Measurements from ENCODE around the gene NBPF1. TPM values are rescaled to one million over a fixed set of nuclear protein-coding genes. Genes with fewer than 3 reads are reported as not detected.
"Not testable (repeated sequence)": the region's sequence is repeated elsewhere in the genome, so short reads cannot be mapped to it uniquely, and the experiment has no call there.

The NBPF1 gene
- total RNA-seq, 2 experiments from 2014 or later = 5.7 to 6.0 TPM

DNA sequence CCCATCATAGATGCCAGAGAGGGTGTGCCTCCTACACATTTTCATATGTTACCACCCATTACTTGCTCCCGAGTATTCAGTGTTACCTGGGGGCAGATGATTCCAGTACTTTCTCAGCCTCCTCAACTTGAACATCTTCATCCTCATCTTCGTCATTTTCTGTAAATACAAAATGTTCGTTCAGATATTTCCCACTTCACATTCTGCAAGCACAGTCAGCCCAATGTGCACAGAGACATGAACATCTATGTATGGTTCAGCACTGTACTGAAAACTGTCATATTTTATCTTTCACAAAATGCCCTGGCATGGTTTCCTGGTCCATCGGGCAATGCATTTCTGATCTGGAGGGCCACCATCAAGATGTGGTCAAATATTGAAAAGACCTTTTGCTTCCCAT, 25.7 kb downstream of the NBPF1 start:
- CTCF ChIA-PET, POLR2A ChIA-PET: not testable (repeated sequence)

DNA sequence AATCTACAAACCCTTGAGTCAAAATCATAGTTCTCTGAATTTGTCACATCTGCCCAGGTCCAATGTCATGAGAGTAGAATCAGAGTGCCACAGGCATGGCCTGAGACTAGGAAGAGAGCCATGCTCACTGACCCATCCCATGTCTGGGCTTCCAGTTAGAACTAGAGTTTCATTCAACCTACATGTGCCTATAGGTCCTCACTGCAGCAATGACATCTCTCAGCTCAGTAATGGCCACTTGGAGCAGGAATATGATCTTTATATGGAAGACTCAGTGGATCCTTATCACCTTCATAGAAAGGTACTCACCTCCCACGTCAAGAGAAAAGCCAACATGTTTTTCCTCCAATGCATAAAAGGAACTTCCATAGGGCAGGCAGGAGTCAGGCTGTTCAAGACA, 48.0 kb downstream of the NBPF1 start:
- CTCF ChIA-PET, POLR2A ChIA-PET: not testable (repeated sequence)

DNA sequence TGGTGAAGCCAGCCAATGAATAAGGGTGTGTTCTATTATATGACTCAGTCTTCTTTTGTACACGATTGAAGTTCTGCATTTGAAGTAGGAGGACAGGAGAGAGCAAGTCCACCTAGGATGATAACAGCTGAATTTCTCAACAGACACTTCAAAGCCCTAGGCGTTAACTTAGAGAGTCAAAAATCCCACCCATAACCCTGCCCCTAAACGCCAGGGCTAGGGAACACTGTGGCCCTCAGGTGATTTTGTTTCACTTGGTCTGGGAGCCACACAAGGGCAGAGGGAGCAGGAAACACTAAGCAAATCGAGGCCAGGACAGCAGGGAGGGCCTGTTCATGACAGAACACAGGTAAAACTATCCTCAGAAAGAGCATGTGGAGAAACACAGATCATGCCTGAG, 52.3 kb downstream of the NBPF1 start:
- POLR2A ChIA-PET, CTCF ChIA-PET: not testable (repeated sequence)

DNA sequence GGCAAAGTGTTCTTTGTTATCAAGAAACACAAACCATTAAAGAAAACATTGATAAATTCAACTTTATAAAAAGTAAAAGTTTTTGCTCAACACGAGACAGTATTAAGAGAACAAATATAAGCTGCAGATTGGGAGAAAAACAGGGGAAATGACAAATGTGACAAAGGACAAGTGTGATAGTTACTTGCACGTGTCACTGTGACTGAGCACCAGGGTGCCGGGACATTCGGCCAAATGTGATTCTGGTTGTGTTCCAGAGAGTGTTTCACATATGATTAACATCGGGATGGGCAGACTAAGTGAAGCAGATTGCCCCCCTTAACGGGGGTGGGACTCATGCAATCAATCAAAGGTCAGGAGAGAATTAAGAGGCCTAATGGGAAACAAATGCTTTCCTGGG, 52.9 kb downstream of the NBPF1 start:
- POLR2A ChIA-PET, CTCF ChIA-PET: not testable (repeated sequence)

DNA sequence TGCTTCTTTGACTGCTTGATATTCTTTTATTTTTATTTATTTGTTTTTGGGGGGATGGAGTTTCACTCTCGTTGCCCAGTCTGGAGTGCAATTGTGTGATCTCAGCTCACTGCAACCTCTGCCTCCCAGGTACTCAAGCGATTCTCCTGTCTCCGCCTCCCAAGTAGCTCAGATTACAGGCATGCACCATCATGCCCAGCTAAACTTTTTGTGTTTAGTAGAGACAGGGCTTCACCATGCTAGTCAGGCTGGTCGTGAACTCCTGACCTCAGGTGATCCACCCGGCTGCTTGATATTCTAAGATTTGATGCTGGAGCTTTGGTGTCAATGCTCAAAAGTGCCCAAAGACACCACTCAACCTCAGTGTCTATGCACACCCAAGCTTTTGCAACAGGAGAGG, 53.7 kb downstream of the NBPF1 start:
- POLR2A ChIA-PET, CTCF ChIA-PET: not testable (repeated sequence)

DNA sequence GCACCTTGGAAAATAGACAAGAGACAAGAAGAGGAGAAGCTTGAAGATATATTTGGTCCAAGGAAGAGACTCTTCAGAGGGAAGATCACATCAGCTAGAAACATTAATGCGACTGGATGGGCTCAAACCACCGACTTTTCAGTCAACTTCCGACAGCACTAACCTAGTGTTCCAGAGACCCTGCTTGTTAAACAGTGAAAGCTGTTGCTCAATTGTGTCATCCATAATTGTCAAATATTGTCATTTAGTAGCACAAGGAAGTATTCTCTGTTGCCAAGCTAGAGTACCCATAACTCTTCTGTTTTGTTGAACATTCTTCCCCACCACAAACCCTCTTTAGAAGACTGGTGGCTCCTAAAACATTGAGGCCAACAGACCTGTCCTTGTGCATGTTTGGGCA, 56.3 kb downstream of the NBPF1 start:
- POLR2A ChIA-PET, CTCF ChIA-PET: not testable (repeated sequence)

DNA sequence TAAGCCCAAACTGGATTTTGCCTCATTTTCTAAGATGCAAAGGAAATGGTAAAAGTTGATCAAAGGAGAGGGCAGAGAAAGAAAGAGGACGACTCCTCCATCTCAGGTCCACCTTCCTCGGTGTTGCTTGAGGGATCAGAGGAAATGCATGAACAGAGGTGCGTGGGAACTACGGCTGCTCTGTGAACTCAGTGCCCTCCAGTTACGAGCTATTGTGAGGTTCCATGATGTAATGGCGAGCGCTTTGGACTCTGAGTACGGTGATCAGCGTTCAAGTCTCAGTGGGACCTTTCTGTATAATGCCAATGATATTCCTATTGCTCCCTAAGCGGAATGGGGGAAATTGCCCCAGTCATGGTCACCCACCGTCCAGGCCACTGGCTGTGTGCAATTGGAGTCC, 60.1 kb downstream of the NBPF1 start:
- CTCF ChIA-PET, POLR2A ChIA-PET: not testable (repeated sequence)

DNA sequence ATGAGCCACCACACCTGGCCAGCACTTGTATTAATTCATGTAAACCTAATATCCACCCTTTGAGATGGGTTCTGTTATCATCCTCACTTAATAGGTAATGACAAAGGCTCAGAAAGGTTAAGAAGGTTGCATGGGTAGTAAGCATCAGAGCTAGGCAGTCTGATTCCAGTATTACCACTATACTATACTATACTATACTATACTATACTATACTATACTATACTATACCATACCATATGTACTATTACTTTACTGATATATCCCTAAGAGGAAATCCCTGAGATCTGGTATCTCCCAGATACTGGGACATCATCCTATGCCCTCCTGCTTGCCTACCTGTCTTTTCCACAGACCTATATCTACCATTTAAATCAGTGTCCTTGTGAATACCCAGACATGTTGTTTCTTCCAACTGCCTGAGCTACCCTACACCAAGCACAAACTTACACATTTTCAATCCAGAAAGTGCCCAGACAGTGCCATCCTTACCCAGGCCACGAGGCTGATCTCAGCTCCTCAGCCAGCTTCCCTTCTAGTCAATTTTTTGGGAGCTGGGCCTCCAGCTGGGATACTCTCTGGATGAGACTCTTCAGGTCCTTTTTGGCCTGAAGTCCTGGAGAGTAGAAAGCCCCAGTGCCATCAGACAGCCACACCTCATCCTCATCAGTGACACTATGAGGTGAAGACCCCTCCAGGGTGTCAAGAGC, 63.0 kb downstream of the NBPF1 start:
- CTCF ChIA-PET, POLR2A ChIA-PET: not testable (repeated sequence)

DNA sequence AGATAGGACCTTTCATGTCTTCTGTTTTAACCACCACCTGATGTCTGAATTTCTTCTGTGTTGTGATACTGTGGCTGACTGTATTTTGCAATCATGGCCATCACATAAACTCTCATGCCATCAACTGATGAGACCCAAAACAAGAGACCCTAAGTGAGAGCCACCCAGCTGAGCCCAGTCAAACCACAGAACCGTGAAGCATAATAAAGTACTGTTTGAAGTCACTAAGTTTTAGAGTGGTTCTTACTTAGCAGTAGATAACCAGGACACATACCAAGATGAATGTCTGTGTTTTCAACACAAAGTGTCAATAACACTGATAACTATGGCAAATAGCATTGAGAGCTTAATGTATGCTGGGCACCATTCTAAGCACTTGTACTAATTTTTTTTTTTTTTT, 63.8 kb downstream of the NBPF1 start:
- CTCF ChIA-PET, POLR2A ChIA-PET: not testable (repeated sequence)

DNA sequence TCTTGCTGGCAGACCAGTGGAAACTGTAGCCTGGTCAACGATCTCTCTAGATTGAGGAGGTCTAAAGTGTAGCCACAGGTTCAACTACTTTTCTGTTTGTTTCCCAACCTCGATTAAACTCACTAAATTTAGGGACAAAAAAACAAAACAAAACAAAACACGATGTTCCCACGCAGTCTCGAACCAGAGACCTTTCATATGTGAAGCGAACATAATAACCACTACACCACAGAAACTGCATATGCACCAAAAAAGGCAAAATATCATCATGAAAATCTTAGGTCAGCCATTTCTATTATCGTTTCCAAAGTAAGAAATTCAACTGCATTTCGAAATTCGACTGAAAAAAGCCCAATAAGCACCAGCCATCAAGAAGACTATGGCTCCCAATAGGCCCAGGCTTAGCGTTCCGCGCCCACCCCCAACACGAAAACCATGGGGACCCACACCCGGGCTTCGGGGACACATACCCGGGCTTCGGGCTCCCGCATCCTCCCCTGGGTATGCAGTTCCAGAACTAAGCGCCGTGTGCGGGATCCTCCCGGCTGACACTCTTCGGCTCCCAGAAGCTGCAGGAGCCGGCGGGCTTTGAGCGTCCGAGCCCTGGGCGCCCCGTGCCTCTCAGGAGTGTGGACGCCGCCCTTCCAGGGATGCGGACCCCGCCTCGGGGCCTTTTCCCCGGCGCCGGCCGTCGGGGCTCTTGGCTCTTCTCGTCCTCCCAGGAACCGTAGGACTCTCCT, 65.7 kb downstream of the NBPF1 start:
- POLR2A ChIA-PET, CTCF ChIA-PET: not testable (repeated sequence)

DNA sequence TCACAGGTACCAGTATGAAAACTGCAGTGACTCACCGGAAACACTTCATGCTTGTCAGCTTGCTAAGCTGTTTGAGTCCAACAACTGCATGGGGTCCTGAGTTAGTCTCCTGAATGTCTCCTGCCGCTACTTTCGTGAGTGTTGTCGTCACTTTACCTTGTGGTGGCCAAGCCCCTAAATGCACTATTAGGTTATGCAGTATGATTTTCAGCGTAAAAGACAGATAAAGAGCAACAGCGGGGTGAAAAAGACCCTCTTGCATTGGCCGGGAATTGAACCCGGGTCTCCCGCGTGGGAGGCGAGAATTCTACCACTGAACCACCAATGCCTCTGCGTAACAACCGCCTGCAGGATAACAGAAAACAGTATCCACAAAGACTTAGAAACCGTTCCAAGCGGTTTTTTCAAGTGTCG, 67.7 kb downstream of the NBPF1 start:
- POLR2A ChIA-PET = not testable (repeated sequence)

DNA sequence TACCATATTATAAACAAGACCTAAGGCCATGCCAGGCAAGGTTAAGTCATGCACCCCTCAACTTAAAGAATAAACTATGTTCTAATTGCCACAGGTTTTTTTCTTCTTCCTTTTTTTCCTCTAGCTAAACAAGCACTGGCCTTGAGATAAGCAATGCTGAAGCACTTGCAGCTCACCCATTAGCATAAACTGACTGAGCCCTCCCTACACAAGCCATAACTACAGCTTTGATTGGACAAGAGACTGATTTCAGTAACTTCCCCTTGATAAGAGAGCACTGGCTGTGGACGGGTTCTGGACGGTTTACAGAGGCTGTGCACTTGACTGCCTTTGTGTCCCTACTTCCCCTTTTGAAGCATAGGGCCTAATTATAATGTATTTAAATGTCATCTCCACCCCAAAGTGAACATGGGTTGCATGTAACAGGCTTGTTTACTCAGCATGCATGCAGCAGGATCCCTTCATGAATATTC, 72.9 kb downstream of the NBPF1 start:
- POLR2A ChIA-PET, CTCF ChIA-PET: not testable (repeated sequence)

More for the DNA sequence above, 67.7 kb downstream of the NBPF1 start:
- CTCF ChIA-PET = not testable (repeated sequence)

DNA sequence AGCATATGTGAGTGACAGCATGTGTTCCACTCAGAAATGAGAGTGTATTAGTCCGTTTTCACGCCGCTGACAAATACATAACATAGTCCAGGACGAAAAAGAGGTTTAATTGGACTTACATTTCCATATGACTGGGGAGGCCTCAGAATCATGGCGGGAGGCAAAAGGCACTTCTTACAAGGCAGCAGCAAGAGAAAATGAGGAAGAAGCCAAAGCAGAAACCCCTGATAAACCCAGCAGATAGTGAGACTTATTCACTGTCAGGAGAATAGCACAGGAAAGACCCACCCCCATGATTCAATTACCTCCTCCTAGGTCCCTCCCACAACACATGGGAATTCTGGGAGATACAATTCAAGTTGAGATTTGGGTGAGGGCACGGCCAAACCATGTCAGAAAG, 75.8 kb downstream of the NBPF1 start:
- POLR2A ChIA-PET, CTCF ChIA-PET: not testable (repeated sequence)

DNA sequence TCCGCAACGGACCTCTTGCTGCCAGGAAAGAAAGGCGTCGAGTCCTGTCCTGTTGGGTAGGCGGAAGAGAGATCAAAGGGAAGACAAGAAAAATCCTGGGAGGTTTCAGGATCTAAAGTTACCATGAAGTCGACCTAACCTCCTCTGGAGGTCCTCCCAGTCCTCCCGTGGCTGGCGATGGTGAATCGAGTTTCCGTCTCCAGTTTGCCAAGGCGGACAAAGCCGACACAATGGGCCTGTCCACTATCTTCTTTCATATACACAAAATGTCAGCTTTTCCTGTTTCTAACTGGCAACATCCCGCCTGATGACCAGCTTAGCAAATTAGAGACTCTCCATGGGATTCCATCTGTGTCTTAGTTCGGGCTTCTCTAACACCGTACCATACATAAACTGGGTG, 76.6 kb downstream of the NBPF1 start:
- POLR2A ChIA-PET, CTCF ChIA-PET: not testable (repeated sequence)

DNA sequence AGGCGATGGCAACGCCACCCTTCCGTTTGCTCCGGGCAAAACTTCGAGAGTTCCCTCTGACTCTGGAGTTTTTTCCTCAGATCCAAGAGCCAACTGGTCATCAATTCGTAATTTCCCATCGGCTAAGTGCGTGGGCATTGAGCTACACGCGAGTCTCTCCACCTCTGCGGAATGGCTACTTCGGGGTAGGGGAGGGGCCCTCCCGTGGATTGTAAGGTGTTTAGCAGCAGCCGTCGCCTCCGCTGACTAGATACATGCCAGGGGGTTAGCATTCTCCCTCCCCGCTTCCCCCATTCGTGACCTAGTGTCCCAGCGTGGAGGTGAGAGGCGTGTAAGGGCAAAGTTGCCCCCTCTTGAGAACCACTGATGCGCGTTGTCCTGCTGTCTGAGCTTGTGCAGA, 77.5 kb downstream of the NBPF1 start:
- POLR2A ChIA-PET, CTCF ChIA-PET: not testable (repeated sequence)

DNA sequence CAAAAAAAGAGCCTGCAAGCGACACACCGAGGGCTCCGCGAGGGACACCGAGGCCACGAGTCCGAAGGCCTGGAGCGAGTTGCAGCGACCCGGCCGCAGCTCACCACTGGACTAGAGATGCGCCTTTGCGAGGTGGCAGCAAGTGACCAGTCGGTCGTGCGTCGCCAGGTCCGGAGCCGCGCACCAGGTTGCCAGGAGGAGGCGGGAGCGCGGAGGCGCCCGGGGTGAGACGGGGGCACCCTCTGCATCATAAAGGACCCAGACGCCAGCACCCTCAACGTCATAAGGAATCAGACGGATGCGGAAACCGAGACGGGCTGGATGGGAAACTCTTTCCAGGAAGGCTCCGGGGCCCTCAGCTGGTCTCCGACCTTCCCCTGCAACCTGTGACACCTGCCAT, 77.9 kb downstream of the NBPF1 start:
- POLR2A ChIA-PET, CTCF ChIA-PET: not testable (repeated sequence)

DNA sequence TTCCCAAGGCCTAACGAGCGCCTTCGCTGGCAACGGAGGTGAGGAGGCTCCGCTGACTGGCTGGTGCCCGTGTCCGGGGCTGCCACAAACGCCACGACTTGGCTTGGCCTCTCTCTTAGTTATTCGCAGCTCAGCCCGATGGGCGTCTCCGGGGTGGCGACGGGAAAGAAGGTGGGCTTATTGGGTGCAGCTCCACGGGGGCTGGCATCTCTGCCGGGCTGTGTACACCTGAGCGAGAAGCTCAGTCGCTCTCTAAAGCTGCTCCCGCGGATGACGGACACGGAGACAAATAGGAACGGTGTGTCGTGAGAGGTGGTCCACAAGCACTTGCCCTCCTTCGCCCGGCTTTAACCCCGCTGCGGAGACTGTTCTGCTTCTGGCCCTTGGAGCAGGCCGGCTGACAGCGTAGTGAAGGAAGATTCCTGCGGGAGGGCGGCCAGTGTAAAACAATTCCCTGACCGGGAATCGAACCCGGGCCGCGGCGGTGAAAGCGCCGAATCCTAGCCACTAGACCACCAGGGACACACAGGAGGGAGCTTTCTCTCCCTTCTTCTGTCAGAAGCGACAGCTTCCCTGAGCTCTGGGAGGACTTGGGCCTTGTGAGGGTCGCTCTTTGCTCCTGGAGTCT, 78.4 kb downstream of the NBPF1 start:
- POLR2A ChIA-PET, CTCF ChIA-PET: not testable (repeated sequence)

DNA sequence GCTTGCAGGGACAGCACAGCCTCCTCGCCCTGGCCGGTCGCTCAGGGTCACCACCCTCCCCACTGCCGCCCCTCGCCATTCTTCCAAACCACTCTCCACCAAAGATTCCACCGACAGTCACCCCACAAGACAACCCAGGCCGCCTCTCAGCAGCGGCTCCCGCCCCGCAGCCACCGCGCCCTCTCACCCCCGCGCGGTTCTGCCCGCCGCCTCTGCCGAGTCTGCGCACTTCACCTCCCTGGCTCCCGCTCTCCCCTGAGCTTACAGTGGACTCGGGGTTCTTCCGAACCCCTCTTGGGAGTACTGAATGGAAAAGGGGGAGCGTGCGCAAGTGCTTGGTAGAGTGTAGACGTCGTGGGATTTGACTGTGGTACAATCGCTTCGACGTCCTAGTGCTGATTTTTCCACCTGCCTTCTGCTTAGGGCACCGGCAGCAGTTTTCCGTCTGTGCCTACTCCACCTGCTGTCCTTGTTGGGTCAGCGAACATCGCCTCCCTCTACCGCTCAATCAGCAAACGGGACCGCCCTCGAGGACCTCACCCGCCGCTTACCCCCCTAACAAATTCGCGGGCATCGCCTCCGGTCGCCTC, 79.0 kb downstream of the NBPF1 start:
- CTCF ChIA-PET, POLR2A ChIA-PET: not testable (repeated sequence)

DNA sequence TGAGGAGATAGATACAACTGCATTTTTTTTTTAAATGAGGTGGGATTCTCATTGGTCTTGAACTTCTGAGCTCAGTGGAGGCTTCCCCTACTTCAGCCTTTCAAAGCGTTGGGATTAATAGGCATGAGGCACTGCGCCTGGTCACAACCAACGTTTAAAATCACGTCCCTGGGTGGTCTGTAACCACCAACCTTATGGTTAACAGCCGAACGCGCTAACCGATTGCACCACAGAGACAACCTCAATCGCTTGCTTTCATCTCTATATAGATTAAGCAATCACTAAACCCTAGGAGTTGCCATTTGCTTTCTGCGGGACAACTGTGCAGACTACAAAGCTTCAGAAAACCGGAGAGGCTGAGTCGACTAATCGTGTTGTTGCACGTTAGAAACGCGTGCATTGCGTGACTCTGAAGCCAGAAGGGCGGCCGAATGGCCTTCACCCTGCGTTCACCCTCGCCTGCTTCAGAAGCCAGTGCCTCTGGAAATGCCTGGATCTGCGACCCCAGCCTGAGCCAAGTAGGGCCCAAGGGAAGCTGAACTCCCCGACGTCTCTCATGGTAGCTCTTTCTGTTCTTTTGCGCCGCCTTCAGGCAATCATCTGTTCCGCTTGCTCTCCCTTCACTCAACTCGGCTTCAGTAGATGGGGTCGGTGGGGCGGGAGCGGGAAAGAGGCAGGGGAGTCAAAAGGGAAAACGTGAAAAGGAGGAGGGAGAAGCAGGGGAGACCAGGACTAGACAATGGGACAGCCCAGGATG, 81.0 kb downstream of the NBPF1 start:
- CTCF ChIA-PET, POLR2A ChIA-PET: not testable (repeated sequence)

DNA sequence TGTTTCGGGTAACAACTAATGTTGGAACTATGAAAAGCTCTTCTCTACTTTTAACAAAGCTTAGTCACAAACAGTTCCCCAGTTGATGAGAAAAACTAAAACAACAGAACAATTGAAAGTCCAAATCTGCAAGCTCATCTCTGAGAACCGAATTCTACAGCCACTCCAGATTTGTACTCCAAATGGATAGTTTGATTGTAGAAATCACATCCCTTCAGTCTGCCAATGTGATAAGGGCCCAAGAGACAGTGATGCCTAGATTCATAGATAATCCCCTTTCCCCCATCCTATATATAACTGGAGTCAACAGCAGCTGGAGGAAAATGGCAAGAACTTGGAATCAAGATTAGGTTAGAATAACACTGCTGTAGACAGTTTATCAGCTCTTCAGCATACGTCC, 85.0 kb downstream of the NBPF1 start:
- POLR2A ChIA-PET = not testable (repeated sequence)

More for the DNA sequence above, 85.0 kb downstream of the NBPF1 start:
- CTCF ChIA-PET = not testable (repeated sequence)
